DOHH2 (cell line): ENCODE results near the gene ERCC4.

Source experiments
- CTCF ChIP-seq: fragments of 200-600 bp; sonication (generic); IDR thresholded peaks from one replicate; pipeline ENCODE4 v1.5.1; 2014; ENCODE audit warnings: antibody characterized with exemption, mild to moderate bottlenecking, low read depth, low read length; ENCODE audit not compliant: poor library complexity, severe bottlenecking
- EZH2phosphoT487 ChIP-seq: fragments of 200-600 bp; sonication (generic); IDR thresholded peaks from 2 replicates; pipeline ENCODE4 v1.6.1; 2017; ENCODE audit warnings: borderline replicate concordance, mild to moderate bottlenecking, antibody characterized with exemption, low read length, moderate library complexity, mixed read lengths

- no peak for TF ChIP-seq CTCF
- no peak for TF ChIP-seq EZH2phosphoT487
Observed at GRCh38 chr16:13895516-13895915, 24.4 kb upstream of the ERCC4 start.
